MCF 10A (cell line): ENCODE measurements around the gene IL17REL. TPM values are rescaled to one million over a fixed set of nuclear protein-coding genes. Genes with fewer than 3 reads are reported as not detected.

ENCODE experiments used
- BruUV-seq: library from RNA; stranded (reverse); fragments of 400-500 nt; replicated peaks from 2 replicates; lab custom pipeline; 2021; lab: Mats Ljungman, UMichigan
- CTCF ChIA-PET: fragments of 300-600 bp; sonication (Branson Sonifier 250); formaldehyde crosslinking; extraction: SDS; loops from one replicate; lab custom pipeline; 2021; ENCODE audit warnings: antibody characterized with exemption, inconsistent platforms; lab: Yijun Ruan, JAX
- POLR2A ChIA-PET: fragments of 300-600, 350-650 bp; sonication (Branson Sonifier 250); formaldehyde crosslinking; extraction: SDS; loops from one replicate; lab custom pipeline; 2020; ENCODE audit warnings: antibody characterized with exemption, inconsistent platforms; lab: Yijun Ruan, JAX
- DNase-seq: peaks from one replicate; pipeline ENCODE4 v3.0.0-alpha.2; 2018; ENCODE audit not compliant: unreplicated experiment
- H3K27ac Mint-ChIP-seq: one replicate; pipeline ENCODE4 v1.8.0; 2022; ENCODE audit warnings: mild to moderate bottlenecking, low read depth, mixed read lengths; ENCODE audit not compliant: unreplicated experiment
- H3K27me3 Mint-ChIP-seq: one replicate; pipeline ENCODE4 v1.8.0; 2022; ENCODE audit warnings: mixed read lengths; ENCODE audit not compliant: insufficient read depth, unreplicated experiment
- H3K36me3 Mint-ChIP-seq: one replicate; pipeline ENCODE4 v1.8.0; 2022; ENCODE audit warnings: mild to moderate bottlenecking, moderate library complexity, mixed read lengths; ENCODE audit not compliant: insufficient read depth, unreplicated experiment
- H3K4me1 Mint-ChIP-seq: one replicate; pipeline ENCODE4 v1.8.0; 2022; ENCODE audit warnings: mixed read lengths; ENCODE audit not compliant: insufficient read depth, unreplicated experiment
- H3K4me3 Mint-ChIP-seq: one replicate; pipeline ENCODE4 v1.8.0; 2022; ENCODE audit warnings: mild to moderate bottlenecking, moderate library complexity, mixed read lengths; ENCODE audit not compliant: unreplicated experiment
- H3K9me3 Mint-ChIP-seq: one replicate; pipeline ENCODE4 v1.8.0; 2022; ENCODE audit warnings: mixed read lengths; ENCODE audit not compliant: unreplicated experiment
- intact Hi-C: fragments of 100-400 bp; cut with micrococcal nuclease; formaldehyde crosslinking; loops from 2 replicates; pipeline ENCODE4 v1.14.1; 2022
- total RNA-seq: library from RNA; stranded (reverse); gene quantifications from 2 replicates; pipeline ENCODE4 v1.2.3, GENCODE V29; 2022
- TF ChIP-seq, protein P1 (sequence below): fragments of 200-600 bp; IDR thresholded peaks from one replicate; pipeline ENCODE4 v1.8.0; 2022; ENCODE audit warnings: antibody characterized with exemption, mild to moderate bottlenecking; ENCODE audit not compliant: unreplicated experiment

IL17REL gene
- total RNA-seq, 1 experiment from 2014 or later, result not detected

- POLR2A ChIA-PET, result no interaction called here
Measured at GRCh38 chr22:50045211-50046018, 32.9 kb upstream of the IL17REL start.

DNA sequence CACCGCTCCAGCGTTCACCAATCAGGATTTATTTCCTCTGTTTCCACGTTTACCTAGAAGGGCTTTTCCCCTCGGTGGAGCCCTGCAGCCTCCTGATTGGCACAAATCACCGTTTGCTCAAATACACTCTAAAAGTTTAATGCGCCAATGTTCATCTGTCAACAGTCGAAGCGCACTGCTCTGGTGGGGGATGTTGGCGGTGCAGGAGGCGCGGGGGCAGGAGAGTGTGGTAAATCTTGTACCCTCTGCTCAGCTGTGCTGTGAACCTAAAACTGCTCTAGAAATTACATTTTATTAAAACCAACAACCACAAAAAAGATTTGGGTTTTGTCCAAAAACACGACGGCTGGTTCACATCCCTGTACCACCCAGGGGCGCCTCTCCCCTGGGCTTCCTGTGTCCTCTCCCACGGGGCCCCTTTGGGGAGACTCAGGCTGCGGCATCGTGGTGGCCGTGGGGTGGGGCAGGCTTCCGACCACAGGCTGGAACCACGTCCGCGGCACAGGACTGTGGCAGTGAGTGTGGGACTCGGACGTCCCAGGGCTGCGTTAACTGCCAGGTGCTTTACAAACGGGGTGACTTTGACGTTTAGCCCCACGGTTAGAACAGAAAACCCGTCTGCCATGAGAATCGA lies 32.0 kb upstream of the IL17REL start:
- no TSS peak for BruUV-seq
- no peak overlapping the region for H3K4me3 Mint-ChIP-seq
- H3K9me3 Mint-ChIP-seq, result no peaks in the 10 kb centered on the region
- TF ChIP-seq, protein P1, sequence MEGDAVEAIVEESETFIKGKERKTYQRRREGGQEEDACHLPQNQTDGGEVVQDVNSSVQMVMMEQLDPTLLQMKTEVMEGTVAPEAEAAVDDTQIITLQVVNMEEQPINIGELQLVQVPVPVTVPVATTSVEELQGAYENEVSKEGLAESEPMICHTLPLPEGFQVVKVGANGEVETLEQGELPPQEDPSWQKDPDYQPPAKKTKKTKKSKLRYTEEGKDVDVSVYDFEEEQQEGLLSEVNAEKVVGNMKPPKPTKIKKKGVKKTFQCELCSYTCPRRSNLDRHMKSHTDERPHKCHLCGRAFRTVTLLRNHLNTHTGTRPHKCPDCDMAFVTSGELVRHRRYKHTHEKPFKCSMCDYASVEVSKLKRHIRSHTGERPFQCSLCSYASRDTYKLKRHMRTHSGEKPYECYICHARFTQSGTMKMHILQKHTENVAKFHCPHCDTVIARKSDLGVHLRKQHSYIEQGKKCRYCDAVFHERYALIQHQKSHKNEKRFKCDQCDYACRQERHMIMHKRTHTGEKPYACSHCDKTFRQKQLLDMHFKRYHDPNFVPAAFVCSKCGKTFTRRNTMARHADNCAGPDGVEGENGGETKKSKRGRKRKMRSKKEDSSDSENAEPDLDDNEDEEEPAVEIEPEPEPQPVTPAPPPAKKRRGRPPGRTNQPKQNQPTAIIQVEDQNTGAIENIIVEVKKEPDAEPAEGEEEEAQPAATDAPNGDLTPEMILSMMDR, result no peak
- POLR2A ChIA-PET, result no interaction called here
- no peak for DNase-seq
- H3K27me3 Mint-ChIP-seq, result peaks cover 18% of the 10 kb centered on the region
- H3K36me3 Mint-ChIP-seq, result no peaks in the 10 kb centered on the region
- intact Hi-C loops, result no loop called here
- no peak overlapping the region for H3K27ac Mint-ChIP-seq
- CTCF ChIA-PET, result no interaction called here
- H3K4me1 Mint-ChIP-seq, result no peaks in the 10 kb centered on the region

More at GRCh38 chr22:50045211-50046018, 32.9 kb upstream of the IL17REL start:
- TF ChIP-seq, protein P1, result no peak
- Mint-ChIP-seq H3K9me3 (no peaks in the 10 kb centered on the region), H3K27ac (no peak overlapping the region), H3K27me3 (peaks cover 18% of the 10 kb centered on the region), H3K4me3 (no peak overlapping the region), H3K36me3 (no peaks in the 10 kb centered on the region), H3K4me1 (no peaks in the 10 kb centered on the region)
- CTCF ChIA-PET, result no interaction called here
- intact Hi-C loops, result no loop called here
- DNase-seq, result no peak
- BruUV-seq, result no TSS peak

- no TSS peak for BruUV-seq
- no peak overlapping the region for H3K4me3 Mint-ChIP-seq
- intact Hi-C loops, result no loop called here
- H3K36me3 Mint-ChIP-seq, result no peaks in the 10 kb centered on the region
- ChIA-PET POLR2A (no interaction called here), CTCF (no interaction called here)
- peaks cover 18% of the 10 kb centered on the region for H3K27me3 Mint-ChIP-seq
- H3K4me1 Mint-ChIP-seq, result no peaks in the 10 kb centered on the region
- no peaks in the 10 kb centered on the region for H3K9me3 Mint-ChIP-seq
- no peak overlapping the region for H3K27ac Mint-ChIP-seq
- TF ChIP-seq, protein P1, result no peak
- no peak for DNase-seq
Measured at GRCh38 chr22:50041361-50042065, 28.9 kb upstream of the IL17REL start.

- H3K4me1 Mint-ChIP-seq, result no peaks in the 10 kb centered on the region
- H3K36me3 Mint-ChIP-seq, result no peaks in the 10 kb centered on the region
- TF ChIP-seq, protein P1, result no peak
- CTCF ChIA-PET, result interaction anchor here (1.2 kb wide), 1 partner anchor 11 kb away, joined by 5 read pairs; no protein-coding TSS in a partner anchor
- H3K27ac Mint-ChIP-seq, result no peak overlapping the region
- POLR2A ChIA-PET, result no interaction called here
- intact Hi-C loops, result no loop called here
- no peaks in the 10 kb centered on the region for H3K9me3 Mint-ChIP-seq
- DNase-seq, result no peak
- peaks cover 18% of the 10 kb centered on the region for H3K27me3 Mint-ChIP-seq
- no TSS peak for BruUV-seq
- no peak overlapping the region for H3K4me3 Mint-ChIP-seq
Measured at GRCh38 chr22:50040717-50041116, 28.2 kb upstream of the IL17REL start.
